ENCODE measurements around the gene CFAP46.
"Not testable (repeated sequence)": the region's sequence is repeated elsewhere in the genome, so short reads cannot be mapped to it uniquely, and the experiment has no call there.

The CFAP46 gene

DNA sequence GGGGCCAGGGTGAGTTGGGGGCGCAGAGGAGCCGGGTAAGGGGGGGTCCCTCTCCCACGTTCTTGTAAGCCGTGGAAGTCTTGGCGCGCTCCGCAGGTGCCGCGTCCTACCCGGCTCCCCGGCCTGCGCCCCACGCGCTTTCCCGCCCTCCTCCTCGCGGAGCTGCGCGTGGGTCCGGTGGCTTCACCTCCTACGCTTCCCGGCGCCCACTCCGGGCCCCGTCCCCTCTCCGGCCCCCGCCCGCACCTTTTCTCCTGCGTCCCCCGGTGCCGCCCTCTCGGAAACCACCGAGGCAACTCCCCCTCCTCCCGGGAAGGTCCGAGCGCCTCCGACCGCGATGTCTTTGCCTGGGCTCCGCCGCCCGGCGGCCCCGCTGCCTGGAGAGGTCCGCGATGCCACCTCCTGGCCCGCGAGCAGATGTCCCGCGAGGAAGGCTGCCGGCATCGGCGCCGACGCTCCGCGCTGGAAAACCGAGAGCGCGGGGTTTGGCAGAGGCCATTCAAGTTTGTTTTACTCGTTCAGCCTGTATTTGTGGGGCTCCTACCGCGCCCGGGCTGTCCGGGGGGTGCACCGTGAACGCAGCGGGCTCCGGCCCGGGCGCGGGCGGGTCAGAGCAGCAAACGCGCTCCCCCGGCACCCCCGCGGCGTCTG is 154.1 kb downstream of the CFAP46 start:
- DNase-seq (ENCODE audit: low spot score), result no peak

DNA sequence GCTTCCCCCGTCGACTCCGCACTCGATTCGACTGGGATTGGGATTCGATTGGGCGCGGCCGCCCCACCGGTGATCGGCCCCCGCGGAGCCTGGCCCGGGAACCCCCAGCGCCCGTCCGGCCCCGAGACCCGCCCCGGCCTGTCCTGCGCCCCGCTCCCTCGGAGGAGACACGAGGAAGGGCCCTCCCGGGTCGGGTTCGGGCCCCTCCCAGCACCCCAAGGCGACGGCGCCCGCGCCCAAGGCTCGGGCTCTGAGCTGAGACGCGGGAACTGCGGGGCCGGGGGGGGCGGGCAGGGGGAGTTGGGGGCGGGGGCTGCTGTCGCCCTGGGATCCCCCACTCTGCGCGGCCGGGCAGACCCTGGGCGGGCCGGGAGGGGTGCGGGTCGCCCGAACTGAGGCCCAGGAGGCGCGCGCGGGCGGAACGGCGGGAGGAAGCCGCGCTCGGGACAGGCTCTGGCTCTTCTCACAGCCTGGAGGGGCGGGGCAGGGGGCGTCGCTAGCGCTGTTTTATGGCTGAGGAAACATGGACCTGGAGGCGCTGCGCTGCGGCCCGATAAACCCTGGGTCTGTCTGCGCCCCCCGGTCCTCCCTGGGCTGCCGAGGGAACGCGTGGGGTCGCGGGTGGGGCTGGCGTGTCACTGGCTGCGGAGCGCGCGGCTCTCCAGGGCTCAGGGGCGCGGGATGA is 154.7 kb downstream of the CFAP46 start:
- DNase-seq (ENCODE audit: low spot score), result no peak

DNA sequence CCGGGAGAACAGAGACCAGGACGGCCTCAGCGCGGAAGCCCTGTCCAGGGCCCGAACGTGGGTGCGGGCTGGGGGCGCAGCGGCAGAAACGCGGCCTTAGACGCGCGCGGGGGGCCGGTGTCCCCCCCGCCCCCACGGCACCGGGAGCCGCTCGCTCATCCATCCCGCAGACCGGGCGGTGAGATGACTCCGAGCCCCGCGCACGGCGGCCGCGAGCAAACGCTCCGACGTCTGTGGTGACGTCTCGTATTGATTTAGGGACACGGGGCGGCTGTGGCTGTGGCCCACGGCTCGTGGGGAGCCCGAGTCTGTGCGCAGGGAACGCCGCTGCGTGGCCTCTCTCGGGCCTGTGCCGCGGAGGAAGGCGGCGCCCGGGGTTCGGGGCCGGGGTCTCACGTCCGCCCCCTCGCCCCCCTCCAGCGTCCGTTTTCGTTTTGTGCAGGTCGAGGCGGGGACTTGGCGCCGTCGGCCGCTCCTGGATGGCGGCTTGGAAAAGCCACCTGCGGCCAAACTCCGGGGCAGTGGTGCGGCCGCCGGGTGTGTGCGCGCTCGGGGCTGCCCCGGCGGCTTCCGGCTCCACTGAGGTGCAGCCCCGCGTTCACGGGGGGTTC is 155.4 kb downstream of the CFAP46 start:
- no peak for DNase-seq (ENCODE audit: low spot score)

DNA sequence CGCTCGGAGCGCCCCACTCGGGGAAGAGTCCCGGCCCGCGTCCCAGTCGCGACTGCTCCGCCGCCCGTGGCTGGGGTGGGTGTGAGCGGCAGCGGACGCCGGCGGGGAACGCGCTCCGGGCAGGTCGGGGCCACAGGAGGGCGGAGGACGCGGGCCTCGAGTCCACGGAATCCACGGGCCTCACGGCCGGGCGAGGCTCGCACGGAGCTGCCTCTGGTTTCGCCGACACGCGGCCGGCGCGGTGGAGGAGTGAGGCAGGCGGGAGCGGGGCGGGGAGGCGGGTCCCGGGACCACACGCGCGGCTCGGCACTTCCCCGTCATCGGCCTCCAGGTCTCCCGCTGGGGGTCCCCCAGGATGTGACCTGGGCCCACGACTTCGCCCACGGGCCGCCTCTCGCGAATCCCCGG is 155.9 kb downstream of the CFAP46 start:
- DNase-seq (ENCODE audit: low spot score), result no peak

DNA sequence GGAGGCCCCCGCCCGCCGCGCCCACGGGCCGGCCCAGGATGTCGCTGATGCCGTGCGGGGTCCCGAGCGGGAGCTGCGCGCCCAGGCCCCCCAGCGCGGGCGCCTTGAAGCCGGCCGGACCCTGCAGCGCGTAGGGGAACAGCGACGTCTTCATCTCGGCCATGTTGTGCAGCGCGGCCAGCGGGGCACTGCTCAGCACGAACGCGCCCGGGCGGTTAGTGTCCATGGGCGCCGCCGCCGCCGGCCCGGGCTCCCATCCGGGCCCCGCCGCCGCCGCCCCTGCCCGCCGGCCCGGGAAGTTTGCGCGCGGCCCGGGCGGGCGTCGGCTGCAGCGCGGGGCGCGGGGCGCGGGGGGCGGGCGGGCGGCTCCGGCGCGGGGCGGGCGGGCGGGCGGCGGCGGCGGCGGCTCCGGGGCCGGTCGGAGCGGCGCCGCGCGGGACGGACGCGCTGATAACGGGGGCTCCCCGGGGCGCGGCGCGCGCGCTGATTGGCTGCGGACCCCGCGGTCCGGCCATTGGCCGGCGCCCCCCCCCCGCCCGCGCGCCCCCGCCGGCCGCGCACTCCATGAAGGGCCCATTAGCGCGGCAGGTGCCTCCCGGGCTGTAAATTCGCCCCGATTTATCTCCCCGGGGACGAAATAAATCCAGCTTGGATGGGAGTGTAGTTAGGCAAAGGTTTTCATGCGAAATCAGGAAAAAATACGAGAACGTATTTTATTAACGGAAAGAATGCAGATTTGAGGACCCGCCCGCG is 156.5 kb downstream of the CFAP46 start, which contains the start of gene NKX6-2:
NKX6-2 (minus strand) TSS at position 425 of the 753 bp plus-strand sequence; CDS start at position 226, 199 bp downstream.
- DNase-seq (ENCODE audit: low spot score), result no peak

DNA sequence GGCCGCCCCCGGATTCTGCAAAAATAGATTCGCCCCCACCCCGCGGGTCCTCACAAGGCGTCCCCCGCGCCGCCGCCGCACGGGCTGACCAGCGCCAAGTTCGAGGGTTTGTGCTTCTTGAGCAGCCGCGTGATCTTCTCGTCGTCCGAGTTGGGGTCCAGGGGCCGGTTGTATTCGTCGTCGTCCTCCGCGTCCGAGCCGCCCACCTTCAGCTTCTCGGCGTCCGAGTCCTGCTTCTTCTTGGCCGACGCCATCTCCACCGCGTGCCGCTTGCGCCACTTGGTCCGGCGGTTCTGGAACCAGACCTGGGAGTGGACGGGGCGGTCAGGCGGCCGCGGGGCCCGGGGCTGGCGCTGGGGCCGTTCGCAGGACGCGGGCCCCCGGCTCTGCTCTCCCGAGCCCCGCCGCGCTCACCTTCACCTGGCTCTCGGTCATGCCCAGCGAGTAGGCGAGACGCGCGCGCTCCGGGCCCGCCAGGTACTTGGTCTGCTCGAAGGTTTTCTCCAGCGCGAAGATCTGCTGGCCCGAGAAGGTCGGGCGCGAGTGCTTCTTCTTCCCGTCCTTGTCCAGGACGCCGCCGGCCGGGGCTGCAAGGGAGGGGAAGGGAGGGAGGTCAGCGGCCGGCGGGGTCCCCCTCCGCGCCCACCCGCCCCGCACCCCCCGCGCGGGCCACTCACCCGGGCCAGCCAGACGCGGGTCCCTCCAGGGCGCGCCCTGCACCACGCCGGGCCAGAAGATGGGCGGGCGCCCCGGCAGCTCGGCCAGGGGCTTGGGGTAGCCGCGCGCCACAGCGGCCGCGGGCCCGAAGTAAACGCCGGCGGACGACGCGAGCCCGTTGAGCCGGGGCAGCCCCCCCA is 157.3 kb downstream of the CFAP46 start:
- DNase-seq (ENCODE audit: low spot score), result no peak

DNA sequence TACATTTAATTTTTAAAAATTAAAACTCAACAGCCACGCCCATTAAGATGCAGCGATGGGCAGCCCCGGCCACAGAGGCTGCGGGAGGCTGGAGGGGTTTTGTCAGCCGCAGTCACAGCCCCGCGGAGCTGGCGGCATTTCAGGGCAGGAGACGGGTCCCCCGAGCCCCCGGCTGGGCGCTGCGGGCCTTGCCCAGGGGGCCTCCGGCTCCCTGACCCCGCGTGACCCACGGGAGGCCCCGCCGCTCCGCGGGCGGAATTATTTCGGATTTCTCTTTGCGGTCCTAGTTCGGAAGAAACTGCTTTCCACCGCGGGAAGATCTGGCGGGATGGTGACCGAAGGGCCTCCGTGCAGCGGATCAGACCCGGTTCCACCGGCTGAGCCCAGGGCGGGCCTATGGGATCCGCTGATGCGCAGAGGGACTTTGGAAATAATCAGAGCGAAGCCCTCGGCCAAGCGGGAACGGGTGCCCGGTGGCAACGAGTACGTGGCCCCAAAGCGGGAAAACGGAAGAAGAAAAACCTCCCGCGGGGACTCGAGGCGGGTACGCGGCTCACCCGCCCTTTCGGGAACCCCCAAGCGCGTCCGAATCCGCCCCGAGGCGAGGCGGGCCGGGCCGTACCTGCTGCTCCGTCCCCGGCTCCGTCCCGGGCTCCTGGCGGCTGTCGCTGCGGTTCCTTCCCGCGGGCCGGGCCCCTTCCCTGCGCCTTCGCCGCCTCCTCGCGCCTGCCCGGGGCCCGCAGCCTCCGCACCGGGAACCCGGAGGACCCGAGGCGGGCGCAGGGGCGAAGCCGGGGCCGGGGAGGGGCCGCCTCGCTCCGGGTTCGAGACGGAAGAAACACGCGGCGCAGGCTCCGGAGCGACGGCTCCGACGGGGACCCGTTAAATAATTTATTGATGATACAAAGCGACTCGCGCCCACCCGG is 158.2 kb downstream of the CFAP46 start:
- no peak for DNase-seq (ENCODE audit: low spot score)

DNA sequence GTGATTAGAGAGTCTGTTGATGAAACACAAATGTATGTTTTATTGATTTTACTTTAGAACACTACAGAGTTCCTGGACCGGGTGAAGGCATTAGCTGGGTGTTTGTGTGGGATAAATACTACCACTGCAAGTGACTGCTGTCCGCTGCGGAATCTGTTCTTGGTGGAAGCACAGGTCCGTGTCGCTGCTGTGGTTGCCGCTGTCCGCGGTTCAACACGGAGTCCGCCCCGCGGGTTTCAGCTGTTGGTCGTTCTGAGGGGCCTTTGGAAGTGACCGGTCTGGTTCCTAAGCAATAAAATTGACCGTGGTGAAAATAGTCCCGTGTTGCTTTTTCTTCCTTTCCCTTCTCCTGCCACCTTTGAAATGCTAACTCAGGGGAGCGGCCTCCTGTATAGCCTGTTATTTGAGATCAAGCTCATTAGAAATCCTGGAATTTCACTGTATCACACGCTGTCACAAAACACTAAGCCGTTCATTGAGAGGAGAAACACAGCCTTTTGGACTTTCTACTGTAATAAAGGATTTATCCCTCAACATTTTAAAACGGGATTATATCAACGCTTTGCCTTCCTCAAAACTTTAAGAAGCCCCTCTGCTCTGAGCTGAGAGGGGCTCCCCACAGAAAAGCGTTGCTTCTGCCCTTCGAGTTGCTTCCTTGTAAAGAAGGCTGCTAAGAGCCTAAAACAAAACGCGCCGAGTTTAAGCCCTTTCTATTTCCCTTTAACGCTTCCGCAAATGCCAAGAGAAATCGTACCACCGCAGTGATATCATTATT is 159.0 kb downstream of the CFAP46 start:
- no peak for DNase-seq (ENCODE audit: low spot score)

DNA sequence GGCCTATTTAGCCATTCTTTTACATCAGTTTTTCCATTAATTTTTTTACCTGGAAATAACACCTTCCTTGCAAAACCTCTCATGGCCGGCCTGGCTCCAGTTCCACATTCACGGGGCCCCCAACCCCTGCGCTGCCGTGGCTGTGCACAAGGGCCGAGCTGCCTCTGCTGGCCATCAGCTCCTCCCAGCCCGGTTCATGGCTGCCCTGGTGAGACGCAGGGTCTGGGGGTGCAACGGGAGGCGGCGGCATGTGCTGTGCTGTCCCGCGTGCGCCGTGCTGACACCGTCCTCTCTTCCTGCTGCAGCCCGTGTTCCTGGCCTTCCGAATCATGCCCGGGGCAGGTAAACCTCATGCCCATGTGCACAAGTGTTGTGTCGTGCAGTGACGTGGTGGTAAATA is 160.8 kb downstream of the CFAP46 start:
- no peak for DNase-seq (ENCODE audit: low spot score)

DNA sequence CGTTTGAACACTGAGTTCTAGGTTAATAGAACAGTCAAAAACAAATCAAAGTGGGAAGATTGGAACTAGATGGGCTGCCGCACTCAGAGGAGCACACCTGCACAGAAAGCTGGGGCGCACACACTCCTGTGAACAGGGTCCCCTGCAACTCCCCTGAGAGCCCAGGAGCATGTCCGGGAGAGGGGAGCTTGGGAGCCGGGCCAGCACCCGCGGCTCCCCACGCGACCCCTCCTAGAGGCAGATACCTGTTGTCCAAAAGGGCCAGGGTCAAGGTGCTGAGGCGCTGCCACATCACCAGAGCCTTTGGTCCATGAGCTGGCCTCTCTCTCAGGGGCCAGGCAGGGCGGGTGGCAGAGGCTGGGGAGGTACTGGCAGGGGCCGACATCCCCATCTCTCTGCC is 162.0 kb downstream of the CFAP46 start:
- DNase-seq (ENCODE audit: low spot score), result no peak

DNA sequence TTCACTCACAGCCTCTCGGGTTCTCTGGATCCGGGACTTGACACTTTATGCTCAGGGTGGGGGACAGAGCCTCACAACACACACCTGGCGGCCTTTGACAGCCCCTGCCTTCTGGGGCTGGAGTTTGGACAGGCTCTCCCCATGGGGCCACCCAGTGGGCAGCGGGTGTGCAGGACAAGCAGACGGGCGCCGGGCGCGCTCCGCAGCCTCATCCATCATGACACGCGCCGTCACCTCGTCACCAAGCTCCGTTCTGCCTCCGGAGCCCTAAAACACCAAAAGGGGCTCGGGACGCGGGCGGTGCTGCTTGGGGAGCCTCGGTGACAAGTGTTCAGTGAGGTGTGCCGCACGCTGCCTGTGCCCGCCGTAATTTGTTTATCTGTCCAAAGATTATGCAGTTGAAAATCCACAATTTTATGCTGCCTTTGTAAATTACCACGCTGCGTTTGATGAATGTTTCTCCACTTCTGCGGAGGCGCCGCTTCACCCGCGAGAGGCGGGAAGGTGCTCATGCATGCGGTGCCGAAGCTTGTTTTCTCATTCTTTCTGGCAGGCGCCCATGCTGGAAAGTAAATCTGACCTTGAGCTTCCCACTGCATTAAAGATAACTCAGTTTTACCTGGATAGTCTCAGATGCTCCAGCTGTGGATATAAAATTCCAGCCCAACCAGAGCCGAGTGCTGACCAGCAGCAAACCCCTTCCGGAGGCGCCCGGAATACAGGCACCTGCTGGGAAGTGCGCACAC is 162.6 kb downstream of the CFAP46 start:
- no peak for DNase-seq (ENCODE audit: low spot score)

DNA sequence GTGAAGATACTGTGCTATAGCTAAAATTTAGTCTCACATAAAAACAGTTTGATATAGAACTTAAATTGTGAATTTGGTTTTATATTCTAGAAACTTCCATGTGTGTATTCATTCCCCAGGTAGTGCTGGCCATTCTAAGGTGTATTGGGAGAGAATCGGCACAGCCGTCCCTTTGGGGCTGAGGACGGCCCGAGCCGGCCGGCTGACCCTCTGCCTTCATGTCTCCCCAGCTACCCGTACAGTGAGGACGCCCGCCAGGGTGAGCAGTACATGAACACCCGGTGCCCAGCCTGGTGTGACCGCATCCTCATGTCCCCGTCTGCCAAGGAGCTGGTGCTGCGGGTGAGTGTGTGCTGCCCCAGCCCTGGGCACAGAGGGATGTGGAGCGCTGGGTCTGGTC is 164.9 kb downstream of the CFAP46 start:
- no peak for DNase-seq (ENCODE audit: low spot score)

DNA sequence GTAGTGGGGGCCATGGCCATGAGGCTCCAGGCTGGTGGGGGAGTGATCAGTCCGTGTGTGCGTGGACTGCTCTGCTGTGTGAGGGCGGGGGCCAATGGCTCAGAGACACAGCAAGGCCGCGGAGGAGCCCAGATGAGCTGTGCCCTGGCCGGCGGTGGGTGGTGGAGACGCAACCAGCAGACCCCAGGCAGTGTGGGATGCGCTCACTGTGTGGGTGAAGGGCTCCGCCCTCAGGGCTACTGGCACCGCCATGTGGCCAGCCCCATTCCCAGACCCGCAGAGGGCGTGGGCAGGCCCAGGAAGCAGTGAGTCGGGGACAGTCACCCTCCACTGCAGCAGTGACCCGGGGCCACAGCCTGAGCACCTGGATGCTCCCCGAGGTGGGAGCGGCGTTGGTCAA is 165.5 kb downstream of the CFAP46 start:
- no peak for DNase-seq (ENCODE audit: low spot score)

DNA sequence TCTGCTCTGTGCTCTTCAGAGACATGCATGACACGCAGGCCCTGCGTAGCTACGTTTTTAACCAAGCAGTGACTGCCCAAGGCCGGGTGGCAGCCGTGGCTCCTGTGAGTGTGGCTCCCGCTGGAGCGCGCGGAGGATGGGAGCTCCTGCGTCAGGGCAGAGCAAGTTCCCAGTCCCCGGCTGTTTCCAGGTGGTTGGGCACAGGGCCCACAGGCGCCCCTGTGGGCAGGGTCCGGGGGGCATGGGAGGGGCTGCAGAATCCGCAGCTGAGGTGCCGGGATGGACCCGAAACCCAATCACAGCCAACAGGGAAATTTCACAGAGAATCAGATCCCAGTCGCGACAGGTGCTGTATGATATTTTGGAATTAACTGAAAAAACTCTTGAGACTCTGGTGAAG is 166.2 kb downstream of the CFAP46 start:
- no peak for DNase-seq (ENCODE audit: low spot score)

DNA sequence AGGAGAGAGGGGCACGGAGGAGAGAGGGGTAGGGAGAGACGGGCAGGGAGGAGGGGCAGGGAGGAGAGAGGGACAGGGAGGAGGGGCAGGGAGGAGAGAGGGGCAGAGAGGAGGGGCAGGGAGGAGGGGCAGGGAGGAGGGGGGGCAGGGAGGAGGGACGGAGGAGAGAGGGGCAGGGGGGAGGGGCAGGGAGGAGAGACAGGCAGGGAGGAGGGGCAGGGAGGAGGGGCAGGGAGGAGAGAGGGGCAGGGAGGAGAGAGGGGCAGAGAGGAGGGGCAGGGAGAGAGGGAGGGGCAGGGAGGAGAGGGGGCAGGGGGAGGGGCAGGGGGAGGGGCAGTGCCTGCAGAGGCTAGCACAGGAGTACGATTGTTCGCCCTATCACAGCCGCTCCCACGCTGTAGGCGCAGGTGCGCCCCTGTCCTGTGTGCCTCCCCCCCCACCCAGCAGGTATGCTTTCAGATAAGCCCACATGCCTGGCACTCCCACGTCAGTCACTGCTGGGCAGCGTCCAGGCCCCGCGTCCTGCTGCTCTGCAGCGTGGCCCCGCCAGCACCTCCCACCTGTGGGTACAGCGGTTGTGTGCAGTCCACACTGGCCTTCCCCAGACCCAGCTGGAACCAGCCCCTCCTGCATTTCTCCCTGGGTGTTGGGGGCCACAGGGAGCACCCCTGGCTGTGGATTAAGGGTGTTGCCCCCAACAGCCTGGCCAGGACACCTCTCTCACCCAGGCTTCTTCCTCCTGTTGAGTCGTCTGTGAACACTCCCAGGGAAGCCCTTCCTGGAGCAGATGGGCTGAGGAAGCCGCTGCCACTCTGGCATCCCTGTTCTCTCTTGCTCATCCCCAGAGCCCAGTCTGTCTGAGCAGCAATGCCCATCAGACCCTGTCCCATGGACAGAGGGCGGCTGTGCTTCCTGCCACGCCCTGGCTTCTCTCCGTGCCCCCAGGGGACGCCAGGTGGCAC is 167.2 kb downstream of the CFAP46 start:
- DNase-seq (ENCODE audit: low spot score), result peak; percentile 97

DNA sequence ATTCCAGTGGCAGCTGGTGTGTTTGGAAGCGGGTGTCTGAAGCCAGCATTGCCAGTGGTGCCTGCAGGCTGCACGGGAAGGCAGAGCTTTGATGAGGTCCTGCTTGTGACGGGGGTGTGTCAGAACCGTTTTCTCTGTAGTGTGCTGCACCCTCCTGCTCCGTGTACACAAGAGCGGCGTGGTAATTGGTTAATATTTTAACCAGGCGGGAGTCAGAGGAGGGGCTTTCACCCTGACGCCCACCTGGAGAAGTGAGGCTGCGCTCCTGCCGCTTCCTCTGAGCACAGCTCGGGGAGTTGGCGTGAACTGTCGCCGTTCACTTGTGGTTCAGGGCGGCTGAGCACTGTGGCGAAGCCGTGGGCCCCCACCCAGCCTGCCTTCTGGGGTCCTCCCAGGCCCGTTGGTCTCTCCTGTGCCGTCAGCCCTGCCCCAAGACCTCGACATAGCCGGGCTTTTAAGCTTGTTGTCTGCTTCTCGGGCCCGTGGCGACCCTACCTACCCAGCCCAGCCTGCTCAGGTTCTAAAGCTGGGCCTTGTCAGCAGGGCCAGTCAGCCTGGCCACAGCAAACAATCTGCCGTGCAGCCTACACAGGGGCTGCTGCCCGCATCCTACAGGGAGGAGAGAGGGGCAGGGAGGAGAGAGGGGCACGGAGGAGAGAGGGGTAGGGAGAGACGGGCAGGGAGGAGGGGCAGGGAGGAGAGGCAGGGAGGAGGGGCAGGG is 168.0 kb downstream of the CFAP46 start:
- no peak for DNase-seq (ENCODE audit: low spot score)

DNA sequence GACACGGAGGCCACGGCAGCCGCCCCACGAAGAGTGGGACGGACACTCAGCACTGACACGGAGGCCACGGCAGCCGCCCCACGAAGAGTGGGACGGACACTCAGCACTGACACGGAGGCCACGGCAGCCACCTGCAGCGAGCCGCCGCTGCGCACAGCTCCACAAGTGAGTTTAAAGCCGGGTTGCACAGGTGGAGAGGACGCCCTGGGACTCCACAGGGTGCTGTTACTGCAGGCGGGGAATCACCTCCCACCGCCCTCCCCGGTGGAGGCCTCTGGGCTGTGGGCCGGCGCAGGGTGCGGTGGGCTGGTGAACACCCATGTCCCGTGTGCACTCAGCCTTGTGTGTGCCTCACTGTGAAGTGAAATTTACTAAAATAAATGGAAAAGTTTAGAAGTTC is 169.6 kb downstream of the CFAP46 start:
- DNase-seq (ENCODE audit: low spot score), result not testable (repeated sequence)

All from pons (tissue), 1 donor.